Head of caudate nucleus (tissue), 42 donors: ENCODE data around the gene NPIPB6.
"Not testable (repeated sequence)": the region's sequence is repeated elsewhere in the genome, so short reads cannot be mapped to it uniquely, and the experiment has no call there.

Experiments used
- DNase-seq, 42 donors: peaks; one replicate each; pipeline versions ENCODE4 v3.0.0 to v3.0.0-alpha.2; 2020 to 2021; ENCODE audit warnings: mixed read lengths in 7 of 42
- intact Hi-C: fragments of 100-400 bp; cut with DNase I; formaldehyde crosslinking; loops from one replicate; pipeline ENCODE4 v1.15.0; 2022

Gene NPIPB6

GRCh38 chr16:28363408-28363807, at the start of gene NPIPB6:
TSS of gene NPIPB6 (minus strand) at chr16:28363508. CDS start at chr16:28362822, 686 bp downstream.
- DNase-seq, intact Hi-C loops: not testable (repeated sequence)

- DNase-seq, intact Hi-C loops: not testable (repeated sequence)
Observed at GRCh38 chr16:28403220-28404072, 40.1 kb upstream of the NPIPB6 start, which contains the start of gene EIF3CL. TSS of gene EIF3CL (minus strand) at chr16:28403841. CDS start at chr16:28403618, 223 bp downstream.

- intact Hi-C loops, DNase-seq: not testable (repeated sequence)
Observed at GRCh38 chr16:28392054-28392453, 28.7 kb upstream of the NPIPB6 start.

- DNase-seq, intact Hi-C loops: not testable (repeated sequence)
Observed at GRCh38 chr16:28382177-28382867, 19.0 kb upstream of the NPIPB6 start.

DNA sequence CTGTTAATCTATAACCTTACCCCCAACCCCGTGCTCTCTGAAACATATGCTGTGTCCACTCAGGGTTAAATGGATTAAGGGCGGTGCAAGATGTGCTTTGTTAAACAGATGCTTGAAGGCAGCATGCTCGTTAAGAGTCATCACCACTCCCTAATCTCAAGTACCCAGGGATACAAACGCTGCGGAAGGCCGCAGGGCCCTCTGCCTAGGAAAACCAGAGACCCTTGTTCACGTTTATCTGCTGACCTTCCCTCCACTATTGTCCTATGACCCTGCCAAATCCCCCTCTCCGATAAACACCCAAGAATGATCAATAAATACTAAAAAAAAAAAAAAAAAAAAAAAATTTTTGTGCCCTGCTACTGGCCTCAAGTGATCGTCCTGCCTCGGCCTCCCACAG, 14.5 kb upstream of the NPIPB6 start:
- intact Hi-C loops, result not testable (repeated sequence)
- DNase-seq, result peak in 1 of 42 donors; percentile 3

DNA sequence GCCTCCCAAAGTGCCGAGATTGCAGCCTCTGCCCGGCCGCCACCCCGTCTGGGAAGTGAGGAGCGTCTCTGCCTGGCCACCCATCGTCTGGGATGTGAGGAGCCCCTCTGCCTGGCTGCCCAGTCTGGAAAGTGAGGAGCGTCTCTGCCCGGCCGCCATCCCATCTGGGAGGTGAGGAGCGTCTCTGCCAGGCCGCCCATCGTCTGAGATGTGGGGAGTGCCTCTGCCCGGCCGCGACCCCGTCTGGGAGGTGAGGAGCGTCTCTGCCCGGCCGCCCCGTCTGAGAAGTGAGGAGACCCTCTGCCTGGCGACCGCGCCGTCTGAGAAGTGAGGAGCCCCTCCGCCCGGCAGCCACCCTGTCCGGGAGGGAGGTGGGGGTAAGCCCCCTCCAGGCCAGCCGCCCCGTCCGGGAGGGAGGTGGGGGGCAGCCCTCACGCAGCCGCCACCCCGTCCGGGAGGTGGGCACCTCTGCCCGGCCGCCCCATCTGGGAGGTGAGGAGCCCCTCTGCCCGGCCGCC, 13.9 kb upstream of the NPIPB6 start:
- DNase-seq, result peak in 1 of 42 donors; percentile 3
- intact Hi-C loops, result not testable (repeated sequence)

DNA sequence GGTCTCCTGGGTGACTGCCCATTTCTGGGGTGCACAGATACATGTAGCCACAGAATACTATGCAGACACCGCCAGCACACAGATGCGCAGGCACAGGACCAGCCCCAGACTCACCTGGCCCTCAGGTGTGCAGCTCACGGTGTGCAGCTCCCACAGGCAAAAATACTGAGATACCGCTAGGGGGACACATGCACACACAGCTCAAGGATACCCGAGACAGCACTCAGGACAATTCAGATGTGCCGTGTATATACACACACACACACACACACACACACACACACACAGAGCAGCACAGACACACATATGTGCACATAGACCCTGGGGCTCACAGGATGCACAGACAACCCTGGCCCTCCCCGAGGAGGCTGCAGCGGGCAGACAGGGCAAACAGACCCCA, 11.8 kb upstream of the NPIPB6 start:
- DNase-seq, result peak in 3 of 42 donors; percentile 1 to 4 (median 4)
- intact Hi-C loops, result not testable (repeated sequence)

DNA sequence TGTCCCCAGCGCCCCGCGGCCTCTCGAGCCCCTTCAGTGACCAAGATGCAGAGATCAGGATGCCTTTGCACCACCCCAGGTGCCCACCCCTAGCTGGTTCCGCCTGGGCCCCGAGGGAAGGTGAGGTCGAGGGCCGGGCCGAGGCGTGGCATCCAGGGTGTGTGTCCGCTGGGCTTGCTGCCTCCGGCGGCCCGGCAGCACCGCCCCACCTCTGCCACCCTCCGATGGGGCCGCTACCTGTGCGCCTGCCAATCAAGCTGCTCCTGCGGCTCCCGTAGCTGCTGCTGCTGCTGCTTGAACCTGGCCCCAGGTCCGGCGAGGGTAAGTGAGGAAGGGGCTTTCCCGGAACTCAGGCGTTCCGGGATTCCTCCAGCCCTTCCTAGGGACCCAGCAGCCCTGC, 11.0 kb upstream of the NPIPB6 start:
- DNase-seq, intact Hi-C loops: not testable (repeated sequence)

GRCh38 chr16:28367926-28368325, 4.6 kb upstream of the NPIPB6 start:
- DNase-seq, result peak in 1 of 42 donors; percentile 6
- intact Hi-C loops, result not testable (repeated sequence)

- intact Hi-C loops, result not testable (repeated sequence)
Observed at GRCh38 chr16:28364268-28365173, 1.2 kb upstream of the NPIPB6 start.

GRCh38 chr16:28362600-28362999, 708 bp downstream of the NPIPB6 start:
- DNase-seq, intact Hi-C loops: not testable (repeated sequence)

More at GRCh38 chr16:28364268-28365173, 1.2 kb upstream of the NPIPB6 start:
- DNase-seq, result peak in 4 of 42 donors; percentile 1 to 36 (median 11)

GRCh38 chr16:28338230-28338629, 25.1 kb downstream of the NPIPB6 start:
- intact Hi-C loops, result not testable (repeated sequence)
- peak in 1 of 42 donors; percentile 1 for DNase-seq

DNA sequence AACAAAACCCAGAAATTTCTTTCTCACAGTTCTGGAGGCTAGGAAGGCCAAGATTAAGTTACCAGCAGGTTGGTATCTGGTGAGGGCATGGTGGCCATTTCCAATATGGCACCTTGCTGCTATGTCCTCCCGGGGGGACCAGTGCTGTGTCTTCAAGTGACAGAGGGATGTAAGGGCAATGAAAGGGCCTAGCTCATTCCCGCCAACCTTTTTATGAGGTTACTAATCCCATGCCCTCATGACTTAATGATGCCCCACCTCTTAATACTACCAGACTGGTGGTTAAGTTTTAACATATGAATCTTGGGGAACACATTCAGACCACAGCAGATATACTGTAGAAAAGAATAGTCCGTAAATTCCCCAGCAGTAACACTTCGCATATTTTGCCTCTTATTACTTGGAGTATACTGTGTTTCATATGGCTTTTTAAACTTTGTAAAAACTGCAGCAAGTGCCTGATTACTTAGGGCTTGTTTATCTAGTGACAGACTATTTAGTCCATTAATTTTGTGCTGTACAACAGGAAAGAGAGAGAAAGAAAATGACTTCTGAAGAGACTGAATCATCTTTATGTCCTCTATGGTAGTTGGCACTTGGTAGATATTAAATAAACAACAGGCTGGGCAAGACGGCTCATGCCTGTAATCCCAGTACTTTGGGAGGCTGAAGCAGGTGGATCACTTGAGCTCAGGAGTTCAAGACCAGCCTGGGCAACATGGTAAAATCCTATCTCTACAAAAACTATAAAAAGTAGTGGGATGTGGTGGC, 26.2 kb downstream of the NPIPB6 start:
- peak in 1 of 42 donors; percentile 3 for DNase-seq
- intact Hi-C loops, result not testable (repeated sequence)

DNA sequence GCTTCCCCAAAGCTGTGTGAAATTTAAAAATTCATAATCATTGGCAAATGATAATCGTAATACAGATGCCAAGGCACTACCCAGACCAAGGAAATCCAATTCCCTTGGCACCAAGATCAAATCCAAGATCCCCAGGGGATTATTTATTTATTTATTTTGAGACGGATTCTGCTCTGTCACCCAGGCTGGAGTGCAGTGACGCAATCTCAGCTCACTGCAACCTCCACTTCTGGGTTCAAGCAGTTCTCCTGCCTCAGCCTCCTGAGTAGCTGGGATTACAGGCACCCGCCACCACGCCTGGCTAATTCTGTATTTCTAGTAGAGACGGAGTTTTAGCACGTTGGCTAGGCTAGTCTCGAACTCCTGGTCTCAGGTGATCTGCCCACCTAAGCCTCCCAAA, 27.6 kb downstream of the NPIPB6 start:
- intact Hi-C loops, result not testable (repeated sequence)
- DNase-seq, result peak in 1 of 42 donors; percentile 2

DNA sequence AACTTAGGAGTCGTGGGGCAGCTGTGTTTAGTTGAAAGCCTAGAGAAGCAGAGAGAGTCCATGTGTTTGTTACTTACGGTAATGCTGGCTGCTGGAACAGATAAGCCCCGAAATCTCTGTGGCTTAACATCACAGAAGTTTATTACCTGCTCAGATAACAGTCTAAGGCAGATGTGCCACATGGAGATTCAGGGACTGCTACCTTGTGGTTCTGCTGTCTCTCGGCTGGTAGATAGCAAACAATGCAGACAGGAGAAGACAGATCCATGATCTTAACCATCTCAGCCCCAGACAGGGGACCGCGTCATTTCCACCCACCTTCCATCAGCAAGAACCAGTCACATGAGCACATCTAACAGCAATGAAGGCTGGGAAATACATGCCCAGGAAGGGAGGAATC, 30.7 kb downstream of the NPIPB6 start:
- intact Hi-C loops, DNase-seq: not testable (repeated sequence)

DNA sequence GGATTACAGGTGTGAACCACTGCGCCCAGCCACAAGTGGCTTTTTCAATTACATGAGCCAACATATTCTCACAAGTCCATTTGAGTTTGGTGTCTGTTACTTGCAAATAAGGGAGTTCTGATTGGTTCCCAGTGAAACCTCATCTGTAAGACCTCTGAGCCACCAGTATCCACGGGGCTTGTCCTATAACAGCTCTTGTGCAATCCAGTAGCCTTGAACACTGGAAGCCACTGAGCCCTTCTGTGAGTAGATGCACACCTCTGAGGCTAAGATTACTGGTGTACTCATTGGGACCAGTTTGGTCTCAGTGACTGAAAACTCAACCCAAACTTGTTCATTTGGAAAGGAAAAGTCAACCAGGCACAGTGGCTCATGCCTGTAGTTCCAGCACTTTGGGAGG, 32.3 kb downstream of the NPIPB6 start:
- peak in 2 of 42 donors; percentile 1 to 3 for DNase-seq
- intact Hi-C loops, result not testable (repeated sequence)

DNA sequence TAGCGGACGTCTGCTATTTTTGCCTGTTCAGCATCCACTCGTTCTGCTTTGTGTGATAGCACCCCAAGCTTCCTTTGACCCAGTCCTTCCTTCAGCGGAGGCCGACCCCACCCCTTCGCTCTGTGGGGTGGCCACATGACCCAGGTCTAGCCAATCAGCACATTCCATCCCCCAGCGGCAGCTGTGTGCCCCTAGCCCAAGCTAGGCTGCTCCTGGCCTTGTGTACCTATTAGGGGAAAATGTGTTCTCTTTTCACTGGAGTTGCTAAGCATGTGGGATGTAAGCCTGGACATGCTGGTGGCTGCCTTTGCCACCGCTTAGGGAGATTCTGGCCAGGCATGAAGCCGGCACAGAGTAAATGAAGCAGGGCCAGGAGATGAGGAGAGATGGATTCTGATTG, 33.1 kb downstream of the NPIPB6 start:
- DNase-seq, result peak in 41 of 42 donors; percentile 12 to 82 (median 60)
- intact Hi-C loops, result not testable (repeated sequence)
